Testis (tissue), 3 donors: ENCODE results near the gene COL7A1. TPM values are rescaled to one million over a fixed set of nuclear protein-coding genes. Genes with fewer than 3 reads are reported as not detected.
"Not testable (repeated sequence)": the region's sequence is repeated elsewhere in the genome, so short reads cannot be mapped to it uniquely, and the experiment has no call there.

Source experiments
- DNase-seq: peaks from one replicate; pipeline ENCODE4 v3.0.0-alpha.2; 2019
- H3K27ac ChIP-seq, 2 donors: fragments of 200-600 bp; sonication (generic); one replicate each; pipeline ENCODE4 v1.5.1; 2019
- H3K27me3 ChIP-seq: fragments of 200-600 bp; sonication (generic); one replicate; pipeline ENCODE4 v1.5.1; 2019
- H3K36me3 ChIP-seq: fragments of 200-600 bp; sonication (generic); one replicate; pipeline ENCODE4 v1.5.1; 2017; ENCODE audit warnings: low read depth; ENCODE audit errors: missing control alignments
- H3K4me1 ChIP-seq: fragments of 200-600 bp; sonication (generic); one replicate; pipeline ENCODE4 v1.5.1; 2019
- H3K4me3 ChIP-seq, 2 donors: fragments of 200-600 bp; sonication (generic); one replicate each; pipeline ENCODE4 v1.5.1; 2017 to 2019
- H3K9me3 ChIP-seq: fragments of 200-600 bp; sonication (generic); one replicate; pipeline ENCODE4 v1.5.1; 2017
- CTCF ChIP-seq, 3 experiments: fragments of 450-650 bp in 2 of 3; fragments of 200-600 bp in 1 of 3; sonication (generic) in 1 of 3; IDR thresholded peaks; one replicate each; pipeline ENCODE4 v1.5.1; 2016 to 2019; ENCODE audit warnings: antibody characterized with exemption in 3 of 3, mild to moderate bottlenecking in 2 of 3, moderate library complexity in 1 of 3
- POLR2A ChIP-seq: fragments of 450-650 bp; IDR thresholded peaks from one replicate; pipeline ENCODE4 v1.6.1; 2017; ENCODE audit warnings: antibody characterized with exemption, mild to moderate bottlenecking, moderate library complexity
- WGBS, 2 donors: methylation state at CpG; one replicate each; pipeline ENCODE4 v1.1.5; 2018; 5-methylcytosine and 5-hydroxymethylcytosine counted together
- intact Hi-C: fragments of 100-400 bp; cut with DNase I; formaldehyde crosslinking; loops from one replicate; pipeline ENCODE4 v1.15.1; 2023; ENCODE audit warnings: low total_unique reads
- polyA plus RNA-seq: library from polyadenylated mRNA; stranded (reverse); fragments of 350-450 nt; fragmentation: Illumina TruSeq; extraction: RNeasy Lipid Tissue Mini Kit (QIAGEN cat#74804); gene quantifications from one replicate; pipeline ENCODE4 v1.2.3, GENCODE V29; 2014; ENCODE audit warnings: low read depth, low replicate concordance; ENCODE audit not compliant: insufficient read depth
- total RNA-seq, 2 donors: library from RNA; depleted of rRNA; stranded (reverse); fragments of >200 nt; gene quantifications; one replicate each; pipeline ENCODE4 v1.2.3, GENCODE V29; 2016

Gene COL7A1
- total and polyA plus RNA-seq, 3 donors from 2014 or later, result 19.9 to 39.1 (median 34.1) TPM

GRCh38 chr3:48536116-48536515, 59.0 kb downstream of the COL7A1 start:
- no peak for TF ChIP-seq CTCF (IDR thresholded peaks at IDR 0.05)
- Histone ChIP-seq H3K4me1 (no peaks in the 10 kb centered on the region), H3K9me3 (no peaks in the 10 kb centered on the region), H3K27me3 (no peaks in the 10 kb centered on the region), H3K27ac (no peak overlapping the region), H3K4me3 (no peak overlapping the region), H3K36me3 (no peaks in the 10 kb centered on the region)
- WGBS, 2 donors, result 95 to 96% methylated on average over 19 of the region's 19 CpGs
- intact Hi-C loops, result no loop called here
- DNase-seq, result no peak

- Histone ChIP-seq H3K27ac (no peak overlapping the region), H3K27me3 (no peaks in the 10 kb centered on the region), H3K9me3 (no peaks in the 10 kb centered on the region), H3K4me3 (no peak overlapping the region), H3K4me1 (no peaks in the 10 kb centered on the region), H3K36me3 (no peaks in the 10 kb centered on the region)
- WGBS, 2 donors, result 94 to 95% methylated on average over 4 of the region's 4 CpGs
- TF ChIP-seq POLR2A, result no peak
- intact Hi-C loops, result no loop called here
- DNase-seq, result no peak
Measured at GRCh38 chr3:48535578-48535977, 59.6 kb downstream of the COL7A1 start.

GRCh38 chr3:48532977-48533337, 62.2 kb downstream of the COL7A1 start:
- Histone ChIP-seq H3K36me3 (no peaks in the 10 kb centered on the region), H3K27me3 (no peaks in the 10 kb centered on the region), H3K4me3 (no peak overlapping the region), H3K4me1 (no peaks in the 10 kb centered on the region), H3K27ac (no peak overlapping the region), H3K9me3 (no peaks in the 10 kb centered on the region)
- intact Hi-C loops, result no loop called here
- TF ChIP-seq CTCF (IDR thresholded peaks at IDR 0.05), result no peak
- no peak for TF ChIP-seq POLR2A
- no peak for DNase-seq
- WGBS, 2 donors, result 72 to 94% methylated on average over 2 of the region's 2 CpGs

- no peaks in the 10 kb centered on the region for H3K27me3 ChIP-seq
- H3K9me3 ChIP-seq, result no peaks in the 10 kb centered on the region
- no peaks in the 10 kb centered on the region for H3K36me3 ChIP-seq
- H3K4me1 ChIP-seq, result no peaks in the 10 kb centered on the region
- WGBS, 2 donors, result 88 to 89% methylated on average over 6 of the region's 6 CpGs
- no peak overlapping the region for H3K4me3 ChIP-seq
- no peak for TF ChIP-seq POLR2A
- TF ChIP-seq CTCF (IDR thresholded peaks at IDR 0.05), result no peak
- intact Hi-C loops, result no loop called here
- DNase-seq, result no peak
- no peak overlapping the region for H3K27ac ChIP-seq
Measured at GRCh38 chr3:48532271-48532976, 62.7 kb downstream of the COL7A1 start.

- H3K27me3 ChIP-seq, H3K4me1 ChIP-seq, DNase-seq, H3K36me3 ChIP-seq, H3K4me3 ChIP-seq, intact Hi-C loops, H3K9me3 ChIP-seq, H3K27ac ChIP-seq: not testable (repeated sequence)
- 93 to 95% methylated on average over 4 of the region's 4 CpGs for WGBS, 2 donors
Measured at GRCh38 chr3:48530701-48531100, 64.4 kb downstream of the COL7A1 start.

- no peak for DNase-seq
Measured at GRCh38 chr3:48528754-48529153, 66.4 kb downstream of the COL7A1 start.

More at GRCh38 chr3:48528754-48529153, 66.4 kb downstream of the COL7A1 start:
- no peak overlapping the region for H3K4me3 ChIP-seq
- H3K27me3 ChIP-seq, result no peaks in the 10 kb centered on the region
- intact Hi-C loops, result no loop called here
- no peak for TF ChIP-seq CTCF (IDR thresholded peaks at IDR 0.05)
- TF ChIP-seq POLR2A, result no peak
- no peaks in the 10 kb centered on the region for H3K36me3 ChIP-seq
- no peaks in the 10 kb centered on the region for H3K9me3 ChIP-seq
- H3K4me1 ChIP-seq, result no peaks in the 10 kb centered on the region
- WGBS, 2 donors, result 81 to 84% methylated on average over 3 of the region's 3 CpGs
- H3K27ac ChIP-seq, result no peak overlapping the region
